GM12878 (cell line): Measurements from ENCODE around the gene HOPX.

Experiments
- POLR2AphosphoS5 ChIP-seq: IDR thresholded peaks from 2 replicates; pipeline ENCODE4 v1.6.1; 2011; ENCODE audit warnings: mild to moderate bottlenecking, low read length, inconsistent platforms
- ZBED1 ChIP-seq: IDR thresholded peaks from 2 replicates; pipeline ENCODE4 v1.6.1; 2016; ENCODE audit warnings: borderline replicate concordance
- TF ChIP-seq, protein P1 (sequence below), 3 experiments: IDR thresholded peaks in 2 of 3; conservative IDR thresholded peaks in 1 of 3; 2 replicates each; pipeline ENCODE4 v1.5.1; 2011; ENCODE audit warnings: low read depth in 3 of 3, low read length in 3 of 3, mild to moderate bottlenecking in 3 of 3, control low read depth in 2 of 3, moderate library complexity in 2 of 3, inconsistent platforms in 1 of 3, mixed read lengths in 1 of 3; ENCODE audit not compliant: control insufficient read depth in 2 of 3, insufficient read depth in 1 of 3; ENCODE audit errors: extremely low read depth in 1 of 3

DNA sequence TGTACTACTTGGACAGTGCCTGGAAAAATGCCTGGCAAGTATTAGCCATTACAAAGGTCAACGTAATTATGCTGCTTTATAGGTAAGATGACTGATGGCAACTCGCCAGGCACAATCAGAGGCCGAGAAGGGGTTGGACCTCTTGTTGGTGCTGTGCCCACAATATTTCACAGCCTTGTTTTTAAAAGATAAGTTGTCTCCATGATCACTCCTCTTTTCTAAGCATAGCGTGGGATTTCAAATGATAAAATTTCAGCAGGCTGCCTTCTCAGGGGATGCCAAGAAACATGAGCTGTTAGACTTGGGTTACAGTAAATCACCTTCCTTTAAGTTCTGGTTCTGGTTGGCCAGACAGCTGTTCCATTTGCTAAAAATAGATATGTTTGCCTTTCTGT lies 26.9 kb downstream of the HOPX start:
- TF ChIP-seq, protein P1, sequence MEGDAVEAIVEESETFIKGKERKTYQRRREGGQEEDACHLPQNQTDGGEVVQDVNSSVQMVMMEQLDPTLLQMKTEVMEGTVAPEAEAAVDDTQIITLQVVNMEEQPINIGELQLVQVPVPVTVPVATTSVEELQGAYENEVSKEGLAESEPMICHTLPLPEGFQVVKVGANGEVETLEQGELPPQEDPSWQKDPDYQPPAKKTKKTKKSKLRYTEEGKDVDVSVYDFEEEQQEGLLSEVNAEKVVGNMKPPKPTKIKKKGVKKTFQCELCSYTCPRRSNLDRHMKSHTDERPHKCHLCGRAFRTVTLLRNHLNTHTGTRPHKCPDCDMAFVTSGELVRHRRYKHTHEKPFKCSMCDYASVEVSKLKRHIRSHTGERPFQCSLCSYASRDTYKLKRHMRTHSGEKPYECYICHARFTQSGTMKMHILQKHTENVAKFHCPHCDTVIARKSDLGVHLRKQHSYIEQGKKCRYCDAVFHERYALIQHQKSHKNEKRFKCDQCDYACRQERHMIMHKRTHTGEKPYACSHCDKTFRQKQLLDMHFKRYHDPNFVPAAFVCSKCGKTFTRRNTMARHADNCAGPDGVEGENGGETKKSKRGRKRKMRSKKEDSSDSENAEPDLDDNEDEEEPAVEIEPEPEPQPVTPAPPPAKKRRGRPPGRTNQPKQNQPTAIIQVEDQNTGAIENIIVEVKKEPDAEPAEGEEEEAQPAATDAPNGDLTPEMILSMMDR (IDR thresholded peaks at IDR 0.05 in 2 of 3, conservative IDR thresholded peaks at IDR 0.05 in 1 of 3; ENCODE audit: control insufficient read depth in 2 of 3, extremely low read depth in 1 of 3, insufficient read depth in 1 of 3, low read depth in 3 of 3, low read length in 3 of 3) = no peak
- TF ChIP-seq POLR2AphosphoS5 (no peak), ZBED1 (no peak)
